GM12878 (cell line): ENCODE measurements around the gene SPINK4. TPM values are rescaled to one million over a fixed set of nuclear protein-coding genes. Genes with fewer than 3 reads are reported as not detected.

Source experiments
- ATAC-seq: fragments of 200-7000 bp; cut with Tn5 transposase; 3 replicates; pipeline ENCODE4 v1.9.1; 2020; ENCODE audit warnings: mild to moderate bottlenecking, moderate library complexity
- BruUV-seq: library from RNA; stranded (reverse); fragments of 400-500 nt; replicated peaks from 2 replicates; lab custom pipeline; 2021; lab: Mats Ljungman, UMichigan
- CTCF ChIA-PET: fragments of 300-600 bp; sonication (Branson Sonifier 250); formaldehyde crosslinking; extraction: SDS; loops from one replicate; lab custom pipeline; 2021; ENCODE audit warnings: inconsistent platforms; lab: Yijun Ruan, JAX
- POLR2A ChIA-PET: fragments of 350-600 bp; formaldehyde crosslinking; extraction: SDS; loops from one replicate; lab custom pipeline; 2021; ENCODE audit warnings: inconsistent platforms; lab: Charles Lee
- RAD21 ChIA-PET: fragments of 300-600 bp; sonication (Branson Sonifier 250); formaldehyde crosslinking; loops from one replicate; lab custom pipeline; 2023; ENCODE audit warnings: antibody characterized with exemption; ENCODE audit not compliant: unreplicated experiment; lab: Charles Lee
- SMC1A ChIA-PET: fragments of 300-600 bp; sonication (Branson Sonifier 250); formaldehyde crosslinking; loops from one replicate; lab custom pipeline; 2023; ENCODE audit not compliant: unreplicated experiment, uncharacterized antibody; lab: Charles Lee
- DNase-seq: peaks from one replicate; pipeline ENCODE4 v3.0.0-alpha.2; 2011; ENCODE audit warnings: low read depth, low spot score
- FAIRE-seq: peaks from 3 replicates; lab custom pipeline; 2011; peaks lifted over from hg19 to GRCh38; lab: Jason Lieb, UNC
- H2AFZ ChIP-seq: 2 replicates; pipeline ENCODE4 v1.6.0; 2011; ENCODE audit warnings: low read depth, low read length, control low read depth; ENCODE audit not compliant: control insufficient read depth
- H3K27ac ChIP-seq: 2 replicates; pipeline ENCODE4 v1.5.1; 2011; ENCODE audit warnings: control low read depth; ENCODE audit not compliant: control insufficient read depth, insufficient read depth
- H3K27me3 ChIP-seq, 2 experiments: replicated peaks in 1 of 2; 2 replicates each; pipeline versions ENCODE4 v1.6.0 to v1.6.1; 2011; ENCODE audit warnings: low read length in 1 of 2; ENCODE audit not compliant: control insufficient read depth in 2 of 2, insufficient read depth in 2 of 2
- H3K36me3 ChIP-seq, 2 experiments: 2 replicates each; pipeline ENCODE4 v1.5.1; 2011; ENCODE audit warnings: low read length in 1 of 2; ENCODE audit not compliant: control insufficient read depth in 2 of 2, insufficient read depth in 2 of 2
- H3K4me1 ChIP-seq: 2 replicates; pipeline ENCODE4 v1.6.1; 2011; ENCODE audit warnings: mild to moderate bottlenecking, low read length, moderate library complexity, mixed read lengths; ENCODE audit not compliant: control insufficient read depth, insufficient read depth
- H3K4me2 ChIP-seq: 2 replicates; pipeline ENCODE4 v1.6.0; 2011; ENCODE audit warnings: control low read depth; ENCODE audit not compliant: control insufficient read depth, insufficient read depth
- H3K4me3 ChIP-seq: fragments of 200-600 bp; sonication (generic); 2 replicates; pipeline ENCODE4 v1.5.1; 2016
- H3K79me2 ChIP-seq: 2 replicates; pipeline ENCODE4 v1.6.0; 2011; ENCODE audit warnings: low read length; ENCODE audit not compliant: control insufficient read depth, insufficient read depth
- H3K9ac ChIP-seq: 2 replicates; pipeline ENCODE4 v1.8.0; 2011; ENCODE audit warnings: low read length, control low read depth, mixed read lengths; ENCODE audit not compliant: control insufficient read depth, insufficient read depth
- H3K9me3 ChIP-seq: replicated peaks from 3 replicates; pipeline ENCODE4 v1.5.1; 2011; ENCODE audit warnings: mild to moderate bottlenecking, low read length; ENCODE audit not compliant: control insufficient read depth, insufficient read depth
- H4K20me1 ChIP-seq: 2 replicates; pipeline ENCODE4 v1.6.0; 2011; ENCODE audit not compliant: control insufficient read depth, insufficient read depth
- BACH1 ChIP-seq: fragments of 450-650 bp; IDR thresholded peaks from 2 replicates; pipeline ENCODE4 v1.6.1; 2017; ENCODE audit warnings: mild to moderate bottlenecking, borderline replicate concordance
- CHD4 ChIP-seq: fragments of 200-600 bp; sonication (generic); IDR thresholded peaks from 2 replicates; pipeline ENCODE4 v1.6.1; 2016; ENCODE audit warnings: mild to moderate bottlenecking
- CREB1 ChIP-seq: IDR thresholded peaks from 2 replicates; pipeline ENCODE4 v1.6.1; 2012; ENCODE audit warnings: low read depth, mild to moderate bottlenecking, inconsistent platforms
- IKZF2 ChIP-seq, 2 experiments: fragments of 450-650 bp; IDR thresholded peaks; 2 replicates each; pipeline ENCODE4 v1.6.1; 2017; ENCODE audit warnings: mild to moderate bottlenecking in 2 of 2, moderate library complexity in 2 of 2
- IRF4 ChIP-seq: IDR thresholded peaks from 2 replicates; pipeline ENCODE4 v1.6.1; 2011; ENCODE audit warnings: low read depth, low read length
- MEF2A ChIP-seq: IDR thresholded peaks from 2 replicates; pipeline ENCODE4 v1.6.1; 2011; ENCODE audit warnings: low read depth, mild to moderate bottlenecking, low read length, moderate library complexity; ENCODE audit not compliant: insufficient read depth
- NRF1 ChIP-seq: conservative IDR thresholded peaks from 2 replicates; pipeline ENCODE4 v1.6.1; 2011; ENCODE audit warnings: mild to moderate bottlenecking, low read depth, low read length, improper control_type of control experiment
- PML ChIP-seq: IDR thresholded peaks from 2 replicates; pipeline ENCODE4 v1.6.1; 2012; ENCODE audit warnings: low read length, inconsistent platforms
- WGBS: methylation state at CpG from one replicate; pipeline ENCODE4 v1.1.6; 2016; ENCODE audit warnings: low lambda C conversion rate; ENCODE audit not compliant: insufficient replicate concordance, insufficient coverage; ENCODE audit errors: missing lambda C conversion rate; 5-methylcytosine and 5-hydroxymethylcytosine counted together
- in situ Hi-C: fragments of 300-500 bp; cut with MboI; formaldehyde crosslinking; loops from 9 replicates; pipeline ENCODE4 v1.14.3; 2018; ENCODE audit warnings: mixed read lengths
- intact Hi-C: fragments of 100-400 bp; cut with micrococcal nuclease; formaldehyde crosslinking; loops from one replicate; pipeline ENCODE4 v1.14.2; 2022; ENCODE audit not compliant: unreplicated experiment
- polyA plus RNA-seq, 11 experiments: library from polyadenylated mRNA; depleted of rRNA in 4 of 11; unstranded in 6 of 11; stranded (reverse) in 5 of 11; fragments of >200 nt; fragmentation: Nextera tagmentation in 4 of 11; fragmentation: Illumina TruSeq in 1 of 11; extraction: Ambion mirVana in 4 of 11; extraction: Trizol in 1 of 11; gene quantifications; 1 replicate in 1 of 11; 2 replicates in 10 of 11; pipeline versions ENCODE4 v1.2.1 to v1.2.3, GENCODE V29; 2011 to 2016; ENCODE audit warnings: inconsistent platforms in 2 of 11, missing spikeins in 2 of 11, low read depth in 1 of 11
- total RNA-seq, 4 experiments: library from RNA; depleted of rRNA in 3 of 4; stranded (reverse); fragments of >200 nt in 3 of 4; fragmentation: Illumina TruSeq in 1 of 4; extraction: Trizol in 1 of 4; gene quantifications; 2 replicates each; pipeline versions ENCODE4 v1.2.1 to v1.2.3, GENCODE V29; 2013 to 2021
- TF ChIP-seq, protein P1 (sequence below): fragments of 450-650 bp; formaldehyde crosslinking; IDR thresholded peaks from 2 replicates; pipeline ENCODE4 v1.4.0; 2022; ENCODE audit warnings: mild to moderate bottlenecking, moderate library complexity
- TF ChIP-seq, protein P2 (sequence below), 3 experiments: IDR thresholded peaks in 2 of 3; conservative IDR thresholded peaks in 1 of 3; 2 replicates each; pipeline ENCODE4 v1.5.1; 2011; ENCODE audit warnings: low read depth in 3 of 3, low read length in 3 of 3, mild to moderate bottlenecking in 3 of 3, control low read depth in 2 of 3, moderate library complexity in 2 of 3, inconsistent platforms in 1 of 3, mixed read lengths in 1 of 3; ENCODE audit not compliant: control insufficient read depth in 2 of 3, insufficient read depth in 1 of 3; ENCODE audit errors: extremely low read depth in 1 of 3
- TF ChIP-seq, protein P3 (sequence below): IDR thresholded peaks from 2 replicates; pipeline ENCODE4 v1.6.1; 2011; ENCODE audit warnings: borderline replicate concordance, low read depth, mild to moderate bottlenecking, moderate library complexity, low read length; ENCODE audit not compliant: insufficient read depth, poor library complexity, severe bottlenecking
- TF ChIP-seq, protein P4 (sequence below): fragments of 450-650 bp; IDR thresholded peaks from 2 replicates; pipeline ENCODE4 v1.6.1; 2017; ENCODE audit warnings: mild to moderate bottlenecking
- TF ChIP-seq, protein P5 (sequence below): IDR thresholded peaks from 2 replicates; pipeline ENCODE4 v1.6.1; 2011; ENCODE audit warnings: mild to moderate bottlenecking, low read depth, low read length, moderate library complexity; ENCODE audit not compliant: insufficient replicate concordance

Gene SPINK4
- total and polyA plus RNA-seq, 10 of the 15 experiments (the other 5 are each of a cell fraction or from before 2014, with no cell fraction given): not detected

DNA sequence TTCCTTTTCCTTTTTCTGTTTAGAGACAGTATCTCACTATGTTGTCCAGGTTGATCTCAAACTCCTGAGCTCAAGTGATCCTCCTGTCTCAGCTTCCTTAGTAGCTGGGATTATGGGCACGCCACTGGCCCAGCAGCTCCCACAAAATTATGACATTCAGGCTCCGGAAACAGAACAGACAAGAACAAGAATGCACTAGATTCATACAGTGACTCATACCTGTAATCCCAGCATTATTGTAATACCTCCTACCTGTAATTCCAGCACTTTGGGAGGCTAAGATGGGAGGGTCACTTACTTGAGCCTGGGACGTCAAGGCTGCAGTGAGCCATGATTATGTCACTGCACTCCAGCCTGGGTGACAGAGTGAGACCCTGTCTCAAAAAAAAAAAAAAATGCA is 46.1 kb upstream of the SPINK4 start (continued):
- TF ChIP-seq, protein P1, sequence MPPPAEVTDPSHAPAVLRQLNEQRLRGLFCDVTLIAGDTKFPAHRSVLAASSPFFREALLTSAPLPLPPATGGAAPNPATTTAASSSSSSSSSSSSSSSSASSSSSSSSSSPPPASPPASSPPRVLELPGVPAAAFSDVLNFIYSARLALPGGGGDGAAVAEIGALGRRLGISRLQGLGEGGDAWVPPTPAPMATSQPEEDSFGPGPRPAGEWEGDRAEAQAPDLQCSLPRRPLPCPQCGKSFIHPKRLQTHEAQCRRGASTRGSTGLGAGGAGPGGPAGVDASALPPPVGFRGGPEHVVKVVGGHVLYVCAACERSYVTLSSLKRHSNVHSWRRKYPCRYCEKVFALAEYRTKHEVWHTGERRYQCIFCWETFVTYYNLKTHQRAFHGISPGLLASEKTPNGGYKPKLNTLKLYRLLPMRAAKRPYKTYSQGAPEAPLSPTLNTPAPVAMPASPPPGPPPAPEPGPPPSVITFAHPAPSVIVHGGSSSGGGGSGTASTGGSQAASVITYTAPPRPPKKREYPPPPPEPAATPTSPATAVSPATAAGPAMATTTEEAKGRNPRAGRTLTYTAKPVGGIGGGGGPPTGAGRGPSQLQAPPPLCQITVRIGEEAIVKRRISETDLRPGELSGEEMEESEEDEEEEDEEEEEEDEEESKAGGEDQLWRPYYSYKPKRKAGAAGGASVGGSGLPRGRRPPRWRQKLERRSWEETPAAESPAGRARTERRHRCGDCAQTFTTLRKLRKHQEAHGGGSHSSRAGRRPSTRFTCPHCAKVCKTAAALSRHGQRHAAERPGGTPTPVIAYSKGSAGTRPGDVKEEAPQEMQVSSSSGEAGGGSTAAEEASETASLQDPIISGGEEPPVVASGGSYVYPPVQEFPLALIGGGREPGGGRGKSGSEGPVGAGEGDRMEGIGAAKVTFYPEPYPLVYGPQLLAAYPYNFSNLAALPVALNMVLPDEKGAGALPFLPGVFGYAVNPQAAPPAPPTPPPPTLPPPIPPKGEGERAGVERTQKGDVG: no peak
- TF ChIP-seq BACH1 (no peak), IKZF2 (IDR thresholded peaks at IDR 0.05) (no peak), IRF4 (no peak)
- TF ChIP-seq, protein P2, sequence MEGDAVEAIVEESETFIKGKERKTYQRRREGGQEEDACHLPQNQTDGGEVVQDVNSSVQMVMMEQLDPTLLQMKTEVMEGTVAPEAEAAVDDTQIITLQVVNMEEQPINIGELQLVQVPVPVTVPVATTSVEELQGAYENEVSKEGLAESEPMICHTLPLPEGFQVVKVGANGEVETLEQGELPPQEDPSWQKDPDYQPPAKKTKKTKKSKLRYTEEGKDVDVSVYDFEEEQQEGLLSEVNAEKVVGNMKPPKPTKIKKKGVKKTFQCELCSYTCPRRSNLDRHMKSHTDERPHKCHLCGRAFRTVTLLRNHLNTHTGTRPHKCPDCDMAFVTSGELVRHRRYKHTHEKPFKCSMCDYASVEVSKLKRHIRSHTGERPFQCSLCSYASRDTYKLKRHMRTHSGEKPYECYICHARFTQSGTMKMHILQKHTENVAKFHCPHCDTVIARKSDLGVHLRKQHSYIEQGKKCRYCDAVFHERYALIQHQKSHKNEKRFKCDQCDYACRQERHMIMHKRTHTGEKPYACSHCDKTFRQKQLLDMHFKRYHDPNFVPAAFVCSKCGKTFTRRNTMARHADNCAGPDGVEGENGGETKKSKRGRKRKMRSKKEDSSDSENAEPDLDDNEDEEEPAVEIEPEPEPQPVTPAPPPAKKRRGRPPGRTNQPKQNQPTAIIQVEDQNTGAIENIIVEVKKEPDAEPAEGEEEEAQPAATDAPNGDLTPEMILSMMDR (IDR thresholded peaks at IDR 0.05 in 2 of 3, conservative IDR thresholded peaks at IDR 0.05 in 1 of 3; ENCODE audit: control insufficient read depth in 2 of 3, extremely low read depth in 1 of 3, insufficient read depth in 1 of 3, low read depth in 3 of 3, low read length in 3 of 3): no peak

DNA sequence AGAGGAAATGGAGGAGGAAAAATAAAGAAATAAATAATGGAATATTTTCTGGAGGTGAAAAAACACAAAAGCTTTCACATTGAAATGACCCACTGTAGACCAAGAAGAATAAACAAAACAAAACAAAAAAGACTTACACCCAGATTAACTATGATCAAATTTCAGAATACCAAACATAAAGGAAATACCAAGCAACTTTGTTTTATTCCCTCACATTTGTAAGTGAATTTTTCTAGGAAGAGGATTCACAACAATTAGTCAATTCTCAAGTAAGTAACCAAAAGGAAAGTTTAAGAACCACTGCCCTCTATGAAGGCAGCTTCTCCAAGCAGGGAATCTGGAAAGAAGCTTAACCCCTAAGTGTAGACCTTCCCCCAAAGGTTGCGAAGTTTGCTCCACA is 43.2 kb upstream of the SPINK4 start:
- in situ Hi-C loops: no loop called here
- no peaks in the 10 kb centered on the region for H3K79me2 ChIP-seq
- intact Hi-C loops: no loop called here
- no peak overlapping the region for H2AFZ ChIP-seq
- CTCF ChIA-PET: interaction anchor here (1.9 kb wide), 1 partner anchor 29 kb away, joined by 5 read pairs; no protein-coding TSS in a partner anchor
- no peaks in the 10 kb centered on the region for H4K20me1 ChIP-seq
- H3K4me2 ChIP-seq: no peak overlapping the region
- H3K4me3 ChIP-seq: no peak overlapping the region
- H3K9ac ChIP-seq: no peak overlapping the region
- no TSS peak for BruUV-seq
- H3K27me3 ChIP-seq: no peaks in the 10 kb centered on the region
- H3K9me3 ChIP-seq: no peaks in the 10 kb centered on the region
- DNase-seq (no peak), ATAC-seq (no peak), FAIRE-seq (no peak)
- RAD21 ChIA-PET: no interaction called here
- POLR2A ChIA-PET: interaction anchor here (0.7 to 1.3 kb wide), 2 partner anchors 9 to 101 kb away, joined by 3 read pairs; no protein-coding TSS in a partner anchor
- WGBS: 100% methylated on average over 1 of the region's 1 CpG
- no peaks in the 10 kb centered on the region for H3K36me3 ChIP-seq
- SMC1A ChIA-PET: interaction anchor here (0.7 kb wide), 1 partner anchor 45 kb away, joined by 3 read pairs; no protein-coding TSS in a partner anchor
- peaks cover 3% of the 10 kb centered on the region for H3K4me1 ChIP-seq
- H3K27ac ChIP-seq: no peak overlapping the region
- TF ChIP-seq MEF2A: no peak
- TF ChIP-seq NRF1: no peak
- TF ChIP-seq CHD4: no peak
- TF ChIP-seq, protein P3, sequence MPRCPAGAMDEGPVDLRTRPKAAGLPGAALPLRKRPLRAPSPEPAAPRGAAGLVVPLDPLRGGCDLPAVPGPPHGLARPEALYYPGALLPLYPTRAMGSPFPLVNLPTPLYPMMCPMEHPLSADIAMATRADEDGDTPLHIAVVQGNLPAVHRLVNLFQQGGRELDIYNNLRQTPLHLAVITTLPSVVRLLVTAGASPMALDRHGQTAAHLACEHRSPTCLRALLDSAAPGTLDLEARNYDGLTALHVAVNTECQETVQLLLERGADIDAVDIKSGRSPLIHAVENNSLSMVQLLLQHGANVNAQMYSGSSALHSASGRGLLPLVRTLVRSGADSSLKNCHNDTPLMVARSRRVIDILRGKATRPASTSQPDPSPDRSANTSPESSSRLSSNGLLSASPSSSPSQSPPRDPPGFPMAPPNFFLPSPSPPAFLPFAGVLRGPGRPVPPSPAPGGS: no peak
- TF ChIP-seq, protein P4, sequence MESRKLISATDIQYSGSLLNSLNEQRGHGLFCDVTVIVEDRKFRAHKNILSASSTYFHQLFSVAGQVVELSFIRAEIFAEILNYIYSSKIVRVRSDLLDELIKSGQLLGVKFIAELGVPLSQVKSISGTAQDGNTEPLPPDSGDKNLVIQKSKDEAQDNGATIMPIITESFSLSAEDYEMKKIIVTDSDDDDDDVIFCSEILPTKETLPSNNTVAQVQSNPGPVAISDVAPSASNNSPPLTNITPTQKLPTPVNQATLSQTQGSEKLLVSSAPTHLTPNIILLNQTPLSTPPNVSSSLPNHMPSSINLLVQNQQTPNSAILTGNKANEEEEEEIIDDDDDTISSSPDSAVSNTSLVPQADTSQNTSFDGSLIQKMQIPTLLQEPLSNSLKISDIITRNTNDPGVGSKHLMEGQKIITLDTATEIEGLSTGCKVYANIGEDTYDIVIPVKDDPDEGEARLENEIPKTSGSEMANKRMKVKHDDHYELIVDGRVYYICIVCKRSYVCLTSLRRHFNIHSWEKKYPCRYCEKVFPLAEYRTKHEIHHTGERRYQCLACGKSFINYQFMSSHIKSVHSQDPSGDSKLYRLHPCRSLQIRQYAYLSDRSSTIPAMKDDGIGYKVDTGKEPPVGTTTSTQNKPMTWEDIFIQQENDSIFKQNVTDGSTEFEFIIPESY: no peak
- no peak for TF ChIP-seq PML
- TF ChIP-seq CREB1: no peak
- TF ChIP-seq, protein P5, sequence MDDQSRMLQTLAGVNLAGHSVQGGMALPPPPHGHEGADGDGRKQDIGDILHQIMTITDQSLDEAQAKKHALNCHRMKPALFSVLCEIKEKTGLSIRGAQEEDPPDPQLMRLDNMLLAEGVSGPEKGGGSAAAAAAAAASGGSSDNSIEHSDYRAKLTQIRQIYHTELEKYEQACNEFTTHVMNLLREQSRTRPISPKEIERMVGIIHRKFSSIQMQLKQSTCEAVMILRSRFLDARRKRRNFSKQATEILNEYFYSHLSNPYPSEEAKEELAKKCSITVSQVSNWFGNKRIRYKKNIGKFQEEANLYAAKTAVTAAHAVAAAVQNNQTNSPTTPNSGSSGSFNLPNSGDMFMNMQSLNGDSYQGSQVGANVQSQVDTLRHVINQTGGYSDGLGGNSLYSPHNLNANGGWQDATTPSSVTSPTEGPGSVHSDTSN: no peak
